Measurements from ENCODE around the gene DDA1. TPM values are rescaled to one million over a fixed set of nuclear protein-coding genes. Genes with fewer than 3 reads are reported as not detected.

The DDA1 gene
- total RNA-seq, 1 donor from 2014 or later = 123 TPM

GRCh38 chr19:17340302-17340870 is 31.0 kb downstream of the DDA1 start:
- H3K27me3 ChIP-seq (ENCODE audit: insufficient read depth, low read length) = no peaks in the 10 kb centered on the region
- no peak overlapping the region for H3K4me3 ChIP-seq (ENCODE audit: insufficient read depth, low read depth, low read length)
- Mint-ChIP-seq H3K36me3 (ENCODE audit: low read depth, unreplicated experiment) (no peaks in the 10 kb centered on the region), H3K4me3 (ENCODE audit: unreplicated experiment) (no peak overlapping the region), H3K27me3 (ENCODE audit: low read depth, unreplicated experiment) (no peaks in the 10 kb centered on the region), H3K4me1 (ENCODE audit: low read depth, unreplicated experiment) (no peaks in the 10 kb centered on the region), H3K27ac (ENCODE audit: unreplicated experiment) (no peak overlapping the region), H3K9me3 (ENCODE audit: unreplicated experiment) (no peaks in the 10 kb centered on the region)
- no peaks in the 10 kb centered on the region for H4K20me1 ChIP-seq (ENCODE audit: insufficient read depth, low read length)
- FAIRE-seq (no peak), DNase-seq (ENCODE audit: low read depth) (no peak)
- no peak overlapping the region for H3K27ac ChIP-seq (ENCODE audit: low read depth, low read length)
- no peaks in the 10 kb centered on the region for H3K9me3 ChIP-seq (ENCODE audit: insufficient read depth, low read depth, low read length)
- H3K4me1 ChIP-seq (ENCODE audit: insufficient read depth, low read length) = peaks cover 11% of the 10 kb centered on the region
- H2AFZ ChIP-seq (ENCODE audit: low read depth, low read length) = no peak overlapping the region
- peaks cover 13% of the 10 kb centered on the region for H3K79me2 ChIP-seq (ENCODE audit: insufficient read depth, low read length)
- no peaks in the 10 kb centered on the region for H3K36me3 ChIP-seq (ENCODE audit: insufficient read depth, low read length)
- H3K9ac ChIP-seq (ENCODE audit: low read length) = no peak overlapping the region
- no peak overlapping the region for H3K4me2 ChIP-seq (ENCODE audit: low read length)
- TF ChIP-seq EZH2 (IDR thresholded peaks at IDR 0.05; ENCODE audit: insufficient read depth, low read length) = no peak
- TF ChIP-seq CTCF (IDR thresholded peaks at IDR 0.05; ENCODE audit: insufficient read depth, low read depth, low read length) = no peak

GRCh38 chr19:17340871-17341357 is 31.6 kb downstream of the DDA1 start:
- H2AFZ ChIP-seq (ENCODE audit: low read depth, low read length) = no peak overlapping the region
- H3K27ac ChIP-seq (ENCODE audit: low read depth, low read length) = no peak overlapping the region
- peaks cover 13% of the 10 kb centered on the region for H3K79me2 ChIP-seq (ENCODE audit: insufficient read depth, low read length)
- H3K4me2 ChIP-seq (ENCODE audit: low read length) = no peak overlapping the region
- Mint-ChIP-seq H3K27me3 (ENCODE audit: low read depth, unreplicated experiment) (no peaks in the 10 kb centered on the region), H3K4me1 (ENCODE audit: low read depth, unreplicated experiment) (no peaks in the 10 kb centered on the region), H3K36me3 (ENCODE audit: low read depth, unreplicated experiment) (no peaks in the 10 kb centered on the region), H3K9me3 (ENCODE audit: unreplicated experiment) (no peaks in the 10 kb centered on the region), H3K27ac (ENCODE audit: unreplicated experiment) (no peak overlapping the region), H3K4me3 (ENCODE audit: unreplicated experiment) (no peak overlapping the region)
- no peak for DNase-seq (ENCODE audit: low read depth)
- no peaks in the 10 kb centered on the region for H3K27me3 ChIP-seq (ENCODE audit: insufficient read depth, low read length)
- no peak for TF ChIP-seq EZH2 (IDR thresholded peaks at IDR 0.05; ENCODE audit: insufficient read depth, low read length)
- no peak for TF ChIP-seq CTCF (IDR thresholded peaks at IDR 0.05; ENCODE audit: insufficient read depth, low read depth, low read length)
- no peaks in the 10 kb centered on the region for H3K9me3 ChIP-seq (ENCODE audit: insufficient read depth, low read depth, low read length)
- no peak overlapping the region for H3K4me3 ChIP-seq (ENCODE audit: insufficient read depth, low read depth, low read length)
- no peaks in the 10 kb centered on the region for H4K20me1 ChIP-seq (ENCODE audit: insufficient read depth, low read length)
- H3K4me1 ChIP-seq (ENCODE audit: insufficient read depth, low read length) = peaks cover 11% of the 10 kb centered on the region
- no peak for FAIRE-seq
- H3K9ac ChIP-seq (ENCODE audit: low read length) = no peak overlapping the region
- no peaks in the 10 kb centered on the region for H3K36me3 ChIP-seq (ENCODE audit: insufficient read depth, low read length)

GRCh38 chr19:17341386-17341785 is 32.0 kb downstream of the DDA1 start:
- no peak for FAIRE-seq
- Histone ChIP-seq H3K4me2 (ENCODE audit: low read length) (no peak overlapping the region), H3K4me3 (ENCODE audit: insufficient read depth, low read depth, low read length) (no peak overlapping the region)

More at GRCh38 chr19:17341386-17341785, 32.0 kb downstream of the DDA1 start:
- Histone ChIP-seq H3K27ac (ENCODE audit: low read depth, low read length) (no peak overlapping the region), H3K9me3 (ENCODE audit: insufficient read depth, low read depth, low read length) (no peaks in the 10 kb centered on the region), H3K4me1 (ENCODE audit: insufficient read depth, low read length) (peaks cover 11% of the 10 kb centered on the region), H4K20me1 (ENCODE audit: insufficient read depth, low read length) (no peaks in the 10 kb centered on the region), H3K79me2 (ENCODE audit: insufficient read depth, low read length) (peaks cover 13% of the 10 kb centered on the region), H3K9ac (ENCODE audit: low read length) (no peak overlapping the region), H3K27me3 (ENCODE audit: insufficient read depth, low read length) (no peaks in the 10 kb centered on the region), H3K36me3 (ENCODE audit: insufficient read depth, low read length) (no peaks in the 10 kb centered on the region), H2AFZ (ENCODE audit: low read depth, low read length) (no peak overlapping the region)
- TF ChIP-seq EZH2 (IDR thresholded peaks at IDR 0.05; ENCODE audit: insufficient read depth, low read length) (no peak), CTCF (IDR thresholded peaks at IDR 0.05; ENCODE audit: insufficient read depth, low read depth, low read length) (no peak)
- no peaks in the 10 kb centered on the region for H3K36me3 Mint-ChIP-seq (ENCODE audit: low read depth, unreplicated experiment)
- peaks cover 2% of the 10 kb centered on the region for H3K4me1 Mint-ChIP-seq (ENCODE audit: low read depth, unreplicated experiment)
- DNase-seq (ENCODE audit: low read depth) = no peak
- H3K4me3 Mint-ChIP-seq (ENCODE audit: unreplicated experiment) = no peak overlapping the region
- no peaks in the 10 kb centered on the region for H3K27me3 Mint-ChIP-seq (ENCODE audit: low read depth, unreplicated experiment)
- H3K9me3 Mint-ChIP-seq (ENCODE audit: unreplicated experiment) = no peaks in the 10 kb centered on the region
- H3K27ac Mint-ChIP-seq (ENCODE audit: unreplicated experiment) = no peak overlapping the region
